ENCODE results near the gene LGALS9C.
"Not testable (repeated sequence)": the region's sequence is repeated elsewhere in the genome, so short reads cannot be mapped to it uniquely, and the experiment has no call there.

Gene LGALS9C

DNA sequence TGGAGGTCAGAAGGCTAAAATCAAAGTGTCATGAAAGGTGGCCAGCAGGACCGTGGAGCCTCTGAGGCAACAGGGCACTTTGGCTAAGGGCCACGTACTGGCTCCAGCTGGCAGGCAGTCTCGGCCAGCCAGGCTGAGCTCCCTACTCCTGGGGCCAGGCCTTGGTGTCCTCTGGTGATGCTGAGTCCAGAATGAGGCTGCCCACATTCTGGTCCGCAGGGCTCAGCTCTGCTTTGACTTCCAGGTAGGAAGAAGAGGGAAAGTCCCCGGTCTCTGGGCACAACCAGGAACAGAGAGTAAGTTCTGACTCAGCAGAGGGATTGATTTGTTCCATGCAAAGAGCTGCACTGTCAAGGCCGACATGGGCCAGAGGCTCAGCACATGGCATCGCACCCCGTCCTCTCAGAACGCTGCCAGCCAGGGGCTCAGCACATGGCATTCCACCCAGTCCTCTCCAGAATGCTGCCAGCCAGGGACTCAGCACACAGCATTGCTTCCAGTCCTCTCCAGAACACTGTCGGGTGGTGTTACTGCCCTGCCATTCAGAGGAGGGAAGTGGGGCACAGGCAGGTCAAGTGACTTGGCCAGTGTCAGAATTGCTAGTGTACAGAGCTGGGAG is 2.5 kb downstream of the LGALS9C start:
- DNase-seq (ENCODE audit: low spot score): not testable (repeated sequence)

GRCh38 chr17:18481775-18482174 is 5.2 kb downstream of the LGALS9C start:
- DNase-seq (ENCODE audit: low spot score): not testable (repeated sequence)

DNA sequence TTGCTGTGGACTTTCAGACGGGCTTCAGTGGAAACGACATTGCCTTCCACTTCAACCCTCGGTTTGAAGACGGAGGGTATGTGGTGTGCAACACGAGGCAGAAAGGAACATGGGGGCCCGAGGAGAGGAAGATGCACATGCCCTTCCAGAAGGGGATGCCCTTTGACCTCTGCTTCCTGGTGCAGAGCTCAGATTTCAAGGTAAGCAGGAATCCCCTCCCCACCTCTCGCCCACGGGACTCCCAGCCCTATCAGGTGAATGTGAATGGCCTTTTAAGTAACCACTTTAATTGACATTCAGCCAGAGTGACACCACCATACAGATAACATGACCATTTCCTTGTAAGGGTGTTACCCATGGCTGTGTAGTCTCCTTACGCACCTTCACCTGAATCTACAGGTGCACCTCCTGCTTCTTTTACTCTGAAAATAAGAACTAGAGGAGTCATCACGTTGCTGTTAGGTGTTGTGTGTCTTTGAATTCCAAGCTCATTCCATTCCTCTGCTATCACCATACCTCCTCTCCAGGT is 9.4 kb downstream of the LGALS9C start:
- DNase-seq (ENCODE audit: low spot score): not testable (repeated sequence)

GRCh38 chr17:18487633-18488032 is 11.0 kb downstream of the LGALS9C start:
- not testable (repeated sequence) for DNase-seq (ENCODE audit: low spot score)

DNA sequence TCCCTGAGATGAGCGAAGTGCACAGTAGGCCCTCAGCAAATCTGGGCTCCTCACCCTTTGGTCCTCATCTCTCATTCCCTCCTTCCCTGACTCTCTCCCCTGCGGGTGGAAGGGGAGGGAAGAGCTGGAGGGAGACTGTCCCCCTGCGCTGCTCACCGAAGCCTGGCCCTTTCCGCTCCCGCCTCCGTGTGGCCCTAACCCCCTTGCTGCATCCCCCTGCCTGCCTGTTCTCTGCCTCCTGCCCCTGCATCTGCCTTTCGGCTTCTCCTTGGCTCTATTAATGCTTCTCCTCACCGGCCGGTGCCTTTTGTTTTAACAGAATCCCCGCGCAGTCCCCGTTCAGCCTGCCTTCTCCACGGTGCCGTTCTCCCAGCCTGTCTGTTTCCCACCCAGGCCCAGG is 12.0 kb downstream of the LGALS9C start:
- not testable (repeated sequence) for DNase-seq (ENCODE audit: low spot score)

- DNase-seq (ENCODE audit: low spot score): not testable (repeated sequence)
These were observed 13.4 kb downstream of the LGALS9C start for GRCh38 chr17:18490016-18490415.

DNA sequence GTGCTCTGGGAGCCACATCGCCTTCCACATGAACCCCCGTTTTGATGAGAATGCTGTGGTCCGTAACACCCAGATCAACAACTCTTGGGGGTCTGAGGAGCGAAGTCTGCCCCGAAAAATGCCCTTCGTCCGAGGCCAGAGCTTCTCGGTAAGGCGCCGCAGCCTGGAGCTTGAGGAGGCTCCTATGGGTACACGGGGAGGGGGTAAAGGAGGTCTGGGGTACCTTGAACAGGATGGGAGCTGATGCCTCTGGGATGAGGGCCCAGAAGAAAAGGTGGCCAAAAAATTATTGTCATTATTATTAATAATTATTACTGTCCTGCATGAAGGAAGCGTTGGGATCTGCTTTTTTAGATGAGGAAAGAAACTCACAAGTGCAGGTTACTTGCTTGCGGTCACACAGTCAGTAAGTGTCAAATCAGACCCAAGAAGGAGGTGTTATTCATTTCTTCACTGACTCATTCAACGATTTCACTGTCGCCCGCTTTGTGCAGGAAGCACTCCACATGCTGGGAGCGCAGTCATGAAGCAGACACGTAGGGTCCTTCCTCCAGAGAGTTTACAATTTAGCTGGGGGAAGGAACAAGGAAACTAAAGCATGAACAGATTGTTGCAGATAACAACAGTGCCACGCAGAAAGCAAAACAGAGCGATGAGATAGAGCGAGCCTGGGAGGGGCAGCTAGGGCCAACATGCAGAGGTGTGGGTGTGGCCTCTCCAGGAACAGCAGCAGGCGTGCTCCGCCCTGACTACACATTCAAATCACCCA is 16.3 kb downstream of the LGALS9C start:
- DNase-seq (ENCODE audit: low spot score): not testable (repeated sequence)

DNA sequence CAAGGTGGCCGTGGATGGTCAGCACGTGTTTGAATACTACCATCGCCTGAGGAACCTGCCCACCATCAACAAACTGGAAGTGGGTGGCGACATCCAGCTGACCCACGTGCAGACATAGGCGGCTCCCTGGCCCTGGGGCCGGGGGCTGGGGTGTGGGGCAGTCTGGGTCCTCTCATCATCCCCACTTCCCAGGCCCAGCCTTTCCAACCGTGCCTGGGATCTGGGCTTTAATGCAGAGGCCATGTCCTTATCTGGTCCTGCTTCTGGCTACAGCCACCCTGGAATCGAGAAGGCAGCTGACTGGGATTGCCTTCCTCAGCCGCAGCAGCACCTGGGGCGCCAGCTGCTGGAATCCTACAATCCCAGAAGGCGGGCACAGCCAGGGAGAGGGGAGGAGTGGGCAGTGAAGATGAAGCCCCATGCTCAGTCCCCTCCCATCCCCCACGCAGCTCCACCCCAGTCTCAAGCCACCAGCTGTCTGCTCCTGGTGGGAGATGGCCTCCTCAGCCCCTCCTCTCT is 17.7 kb downstream of the LGALS9C start:
- DNase-seq (ENCODE audit: low spot score): not testable (repeated sequence)

- not testable (repeated sequence) for DNase-seq (ENCODE audit: low spot score)
These were observed 20.5 kb downstream of the LGALS9C start for GRCh38 chr17:18497044-18497443.

GRCh38 chr17:18499100-18499499 is 22.5 kb downstream of the LGALS9C start:
- not testable (repeated sequence) for DNase-seq (ENCODE audit: low spot score)

- DNase-seq (ENCODE audit: low spot score): not testable (repeated sequence)
These were observed 23.2 kb downstream of the LGALS9C start for GRCh38 chr17:18499756-18500155.

DNA sequence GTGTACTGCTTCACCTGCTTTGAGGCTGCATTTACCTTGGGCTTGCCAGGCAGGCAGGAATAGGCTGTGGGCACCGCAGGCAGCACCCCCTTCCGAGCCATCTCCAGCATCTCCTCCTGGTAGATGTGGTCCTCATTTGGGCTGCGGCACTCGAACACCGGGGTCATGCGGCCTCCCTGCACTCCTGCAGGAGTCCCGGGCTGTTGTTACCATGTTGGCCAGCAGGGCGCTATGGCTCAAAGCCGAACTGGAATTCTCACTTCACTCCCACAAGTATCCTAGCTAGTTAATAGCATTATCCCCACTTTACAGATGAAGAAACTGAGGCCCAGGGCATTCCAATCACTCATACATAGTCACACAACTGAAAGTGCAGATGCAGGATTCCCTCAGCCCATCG is 23.7 kb downstream of the LGALS9C start:
- not testable (repeated sequence) for DNase-seq (ENCODE audit: low spot score)

GRCh38 chr17:18500816-18501215 is 24.2 kb downstream of the LGALS9C start:
- DNase-seq (ENCODE audit: low spot score): not testable (repeated sequence)

DNA sequence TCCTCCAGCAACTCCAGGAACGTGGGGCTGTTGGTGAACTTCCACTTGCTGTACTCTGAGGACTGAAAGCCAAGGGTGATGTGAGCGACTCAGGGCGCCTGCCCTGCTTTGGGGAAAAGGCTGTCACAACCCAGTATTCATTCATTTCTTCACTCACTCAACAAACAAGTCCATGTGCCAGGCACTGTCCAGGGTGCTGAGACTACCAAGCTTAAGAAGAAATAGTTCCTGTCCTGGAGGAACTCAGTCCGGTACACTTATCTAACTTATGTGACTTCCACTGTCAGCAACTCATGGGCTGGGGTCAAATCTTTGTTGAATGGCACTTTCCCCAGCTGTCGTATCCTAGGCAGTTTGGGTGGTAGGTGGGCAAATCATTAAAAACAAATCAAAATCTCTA is 26.6 kb downstream of the LGALS9C start:
- not testable (repeated sequence) for DNase-seq (ENCODE audit: low spot score)

DNA sequence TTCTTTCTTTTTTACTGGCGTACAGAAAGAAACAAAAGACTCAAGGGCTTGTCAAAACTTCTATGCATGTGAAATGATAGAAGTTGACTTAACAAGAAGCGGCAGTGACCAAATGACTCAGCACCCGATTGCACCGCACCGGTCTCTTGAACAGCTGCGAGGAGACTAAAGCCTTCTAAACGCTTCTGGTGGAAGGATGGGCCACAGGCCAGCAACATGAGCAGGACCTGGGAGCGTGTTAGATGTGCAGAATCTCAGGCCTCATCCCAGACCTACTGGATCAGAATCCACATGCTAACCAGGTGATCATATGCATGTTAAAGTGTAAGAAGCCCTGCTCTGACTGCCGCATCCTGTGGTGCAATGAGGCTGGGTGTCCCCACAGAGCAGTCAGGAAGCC is 31.1 kb downstream of the LGALS9C start:
- not testable (repeated sequence) for DNase-seq (ENCODE audit: low spot score)

GRCh38 chr17:18508667-18509066 is 32.1 kb downstream of the LGALS9C start:
- DNase-seq (ENCODE audit: low spot score): not testable (repeated sequence)

DNA sequence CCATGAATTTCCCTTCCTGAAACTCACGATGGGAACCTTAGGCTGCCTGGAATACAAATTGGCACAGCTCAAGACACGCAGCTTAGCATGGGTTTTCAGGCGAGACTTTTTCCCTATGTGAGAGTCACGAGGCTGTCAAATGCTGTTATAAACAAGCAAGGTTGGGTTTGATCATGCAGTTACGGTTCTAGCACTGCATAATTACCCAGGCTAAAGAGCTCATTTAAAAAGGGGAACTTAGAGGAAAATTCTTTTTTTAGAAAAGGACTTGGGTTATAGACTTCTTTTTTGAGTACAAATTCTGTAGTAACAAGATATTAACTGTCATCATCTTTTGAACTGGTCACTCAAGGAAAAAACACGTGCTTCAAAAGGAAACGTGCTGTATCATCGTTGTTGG is 44.5 kb downstream of the LGALS9C start:
- DNase-seq (ENCODE audit: low spot score): not testable (repeated sequence)

DNA sequence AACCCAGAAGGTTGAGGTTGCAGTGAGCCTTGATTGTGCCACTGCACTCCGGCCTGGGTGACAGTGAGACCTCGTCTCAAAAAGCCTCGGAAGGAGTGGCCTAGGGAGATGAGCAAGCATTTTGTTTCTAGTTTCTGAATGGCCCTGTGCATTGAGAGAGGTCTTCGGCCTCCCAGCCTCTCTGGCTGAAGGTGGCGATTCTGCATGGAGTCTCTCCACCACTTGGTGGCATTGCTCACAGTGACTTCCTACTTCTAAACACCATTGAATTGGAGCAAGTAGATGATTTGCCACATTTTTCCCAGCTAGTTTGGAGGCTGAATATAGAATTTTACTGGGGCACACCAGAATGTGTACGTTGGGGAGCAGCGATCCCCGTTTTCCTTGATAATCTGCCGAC is 48.4 kb downstream of the LGALS9C start:
- DNase-seq (ENCODE audit: low spot score): not testable (repeated sequence)

DNA sequence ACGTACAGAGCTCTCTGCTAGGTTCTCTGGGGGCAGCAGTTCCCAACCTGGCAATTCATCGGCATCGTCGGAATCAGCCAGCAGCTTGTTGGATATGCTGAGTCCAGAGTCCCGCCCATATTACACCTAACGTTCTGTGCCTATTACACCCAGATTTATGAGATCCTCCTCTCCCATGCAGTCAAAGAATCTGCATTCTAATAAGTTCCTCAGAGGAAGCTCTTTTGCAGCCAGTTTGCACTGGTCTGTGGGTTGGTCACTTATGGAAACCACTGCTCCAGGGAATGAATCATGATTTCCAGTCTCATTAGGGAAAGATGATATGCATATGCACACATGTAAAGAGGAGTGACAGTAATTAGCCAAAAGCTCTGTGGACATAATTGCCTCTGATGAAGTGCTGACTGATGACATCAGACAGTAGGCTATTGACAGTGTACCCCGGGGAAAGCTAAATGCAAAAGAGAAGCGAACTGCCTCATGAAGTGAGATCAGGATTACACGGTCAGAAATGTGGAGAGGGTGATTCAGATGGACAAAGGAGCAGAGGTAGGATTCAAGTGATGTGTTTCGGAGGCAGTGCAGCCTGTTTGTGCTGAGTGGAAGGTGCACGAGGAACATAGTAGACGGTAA is 49.7 kb downstream of the LGALS9C start:
- not testable (repeated sequence) for DNase-seq (ENCODE audit: low spot score)

GRCh38 chr17:18527354-18527753 is 50.8 kb downstream of the LGALS9C start:
- not testable (repeated sequence) for DNase-seq (ENCODE audit: low spot score)

- not testable (repeated sequence) for DNase-seq (ENCODE audit: low spot score)
These were observed 51.8 kb downstream of the LGALS9C start for GRCh38 chr17:18528435-18528834.

GRCh38 chr17:18528899-18529500 is 52.4 kb downstream of the LGALS9C start:
- not testable (repeated sequence) for DNase-seq (ENCODE audit: low spot score)
